Measurements from ENCODE around the gene CKAP2L. TPM values are rescaled to one million over a fixed set of nuclear protein-coding genes. Genes with fewer than 3 reads are reported as not detected.

CKAP2L gene
- total and polyA plus RNA-seq, 4 donors = 0.19 to 15.9 (median 0.91) TPM; not detected in 1

DNA sequence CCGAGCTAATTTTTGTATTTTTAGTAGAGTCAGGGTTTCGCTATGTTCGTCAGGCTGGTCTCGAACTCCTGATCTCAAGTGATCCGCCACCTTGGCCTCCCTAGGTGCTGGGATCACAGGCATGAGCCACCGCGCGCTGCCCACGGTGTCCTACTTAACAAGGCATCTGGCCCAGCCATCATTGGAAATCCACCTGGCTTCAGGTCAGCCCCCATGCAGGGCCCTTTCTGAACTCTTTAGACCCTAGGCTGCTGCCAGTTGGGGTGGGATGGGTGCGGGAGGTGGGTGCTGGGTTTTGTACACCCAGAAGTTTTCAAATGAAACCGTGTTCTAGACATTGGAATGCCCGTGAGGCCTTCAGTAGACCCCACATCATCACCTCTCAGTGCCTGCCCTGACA lies 70.2 kb downstream of the CKAP2L start:
- H3K27me3 ChIP-seq (ENCODE audit: control insufficient read depth in 4 of 4, insufficient read depth in 4 of 4, low read length in 3 of 4) = no peaks in the 10 kb centered on the region
- H3K4me3 ChIP-seq (ENCODE audit: low read depth in 1 of 3, low read length in 3 of 3) = no peak overlapping the region
- no peaks in the 10 kb centered on the region for H3K9me3 ChIP-seq (ENCODE audit: control insufficient read depth in 4 of 4, low read length in 3 of 4)
- no peak overlapping the region for H3K27ac ChIP-seq (ENCODE audit: low read depth in 1 of 2, low read length in 2 of 2)
- no peaks in the 10 kb centered on the region for H3K36me3 ChIP-seq (ENCODE audit: control insufficient read depth in 4 of 4, insufficient read depth in 3 of 4, low read depth in 1 of 4, low read length in 3 of 4)
- 90% methylated on average over 12 of the region's 12 CpGs for WGBS
- no peak for TF ChIP-seq YY1 (IDR thresholded peaks at IDR 0.05)
- TF ChIP-seq SP1 (IDR thresholded peaks at IDR 0.05) = no peak
- TF ChIP-seq, protein P1, sequence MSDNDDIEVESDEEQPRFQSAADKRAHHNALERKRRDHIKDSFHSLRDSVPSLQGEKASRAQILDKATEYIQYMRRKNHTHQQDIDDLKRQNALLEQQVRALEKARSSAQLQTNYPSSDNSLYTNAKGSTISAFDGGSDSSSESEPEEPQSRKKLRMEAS (IDR thresholded peaks at IDR 0.05) = no peak
- TF ChIP-seq EGR1 (IDR thresholded peaks at IDR 0.05; ENCODE audit: low read depth in 2 of 2) = no peak
- no peak for TF ChIP-seq FOXA2 (IDR thresholded peaks at IDR 0.05)
- TF ChIP-seq TAF1 (conservative IDR thresholded peaks at IDR 0.05) = no peak
- TF ChIP-seq HNF4A (conservative IDR thresholded peaks at IDR 0.05) = no peak
- no peak for TF ChIP-seq GABPA (IDR thresholded peaks at IDR 0.05 in 1 of 2, conservative IDR thresholded peaks at IDR 0.05 in 1 of 2)
- no peak for TF ChIP-seq HNF4G (IDR thresholded peaks at IDR 0.05)
- TF ChIP-seq FOXA1 (IDR thresholded peaks at IDR 0.05) = no peak
- TF ChIP-seq, protein P2, sequence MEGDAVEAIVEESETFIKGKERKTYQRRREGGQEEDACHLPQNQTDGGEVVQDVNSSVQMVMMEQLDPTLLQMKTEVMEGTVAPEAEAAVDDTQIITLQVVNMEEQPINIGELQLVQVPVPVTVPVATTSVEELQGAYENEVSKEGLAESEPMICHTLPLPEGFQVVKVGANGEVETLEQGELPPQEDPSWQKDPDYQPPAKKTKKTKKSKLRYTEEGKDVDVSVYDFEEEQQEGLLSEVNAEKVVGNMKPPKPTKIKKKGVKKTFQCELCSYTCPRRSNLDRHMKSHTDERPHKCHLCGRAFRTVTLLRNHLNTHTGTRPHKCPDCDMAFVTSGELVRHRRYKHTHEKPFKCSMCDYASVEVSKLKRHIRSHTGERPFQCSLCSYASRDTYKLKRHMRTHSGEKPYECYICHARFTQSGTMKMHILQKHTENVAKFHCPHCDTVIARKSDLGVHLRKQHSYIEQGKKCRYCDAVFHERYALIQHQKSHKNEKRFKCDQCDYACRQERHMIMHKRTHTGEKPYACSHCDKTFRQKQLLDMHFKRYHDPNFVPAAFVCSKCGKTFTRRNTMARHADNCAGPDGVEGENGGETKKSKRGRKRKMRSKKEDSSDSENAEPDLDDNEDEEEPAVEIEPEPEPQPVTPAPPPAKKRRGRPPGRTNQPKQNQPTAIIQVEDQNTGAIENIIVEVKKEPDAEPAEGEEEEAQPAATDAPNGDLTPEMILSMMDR (IDR thresholded peaks at IDR 0.05; ENCODE audit: low read depth, low read length, missing input control) = no peak
- TF ChIP-seq, protein P3, sequence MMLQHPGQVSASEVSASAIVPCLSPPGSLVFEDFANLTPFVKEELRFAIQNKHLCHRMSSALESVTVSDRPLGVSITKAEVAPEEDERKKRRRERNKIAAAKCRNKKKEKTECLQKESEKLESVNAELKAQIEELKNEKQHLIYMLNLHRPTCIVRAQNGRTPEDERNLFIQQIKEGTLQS (IDR thresholded peaks at IDR 0.05) = no peak
- TF ChIP-seq, protein P4, sequence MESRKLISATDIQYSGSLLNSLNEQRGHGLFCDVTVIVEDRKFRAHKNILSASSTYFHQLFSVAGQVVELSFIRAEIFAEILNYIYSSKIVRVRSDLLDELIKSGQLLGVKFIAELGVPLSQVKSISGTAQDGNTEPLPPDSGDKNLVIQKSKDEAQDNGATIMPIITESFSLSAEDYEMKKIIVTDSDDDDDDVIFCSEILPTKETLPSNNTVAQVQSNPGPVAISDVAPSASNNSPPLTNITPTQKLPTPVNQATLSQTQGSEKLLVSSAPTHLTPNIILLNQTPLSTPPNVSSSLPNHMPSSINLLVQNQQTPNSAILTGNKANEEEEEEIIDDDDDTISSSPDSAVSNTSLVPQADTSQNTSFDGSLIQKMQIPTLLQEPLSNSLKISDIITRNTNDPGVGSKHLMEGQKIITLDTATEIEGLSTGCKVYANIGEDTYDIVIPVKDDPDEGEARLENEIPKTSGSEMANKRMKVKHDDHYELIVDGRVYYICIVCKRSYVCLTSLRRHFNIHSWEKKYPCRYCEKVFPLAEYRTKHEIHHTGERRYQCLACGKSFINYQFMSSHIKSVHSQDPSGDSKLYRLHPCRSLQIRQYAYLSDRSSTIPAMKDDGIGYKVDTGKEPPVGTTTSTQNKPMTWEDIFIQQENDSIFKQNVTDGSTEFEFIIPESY (IDR thresholded peaks at IDR 0.05) = no peak
- TF ChIP-seq JUND (IDR thresholded peaks at IDR 0.05) = no peak
- peaks cover 0 to 3% (median 1%) of the 10 kb centered on the region in 4 donors for H3K4me1 ChIP-seq (ENCODE audit: control insufficient read depth in 4 of 4, insufficient read depth in 4 of 4, low read length in 3 of 4)
- no peak for DNase-seq (ENCODE audit: low spot score)
- no peak overlapping the region for H3K9ac ChIP-seq (ENCODE audit: low read depth in 1 of 2, low read length in 2 of 2)

DNA sequence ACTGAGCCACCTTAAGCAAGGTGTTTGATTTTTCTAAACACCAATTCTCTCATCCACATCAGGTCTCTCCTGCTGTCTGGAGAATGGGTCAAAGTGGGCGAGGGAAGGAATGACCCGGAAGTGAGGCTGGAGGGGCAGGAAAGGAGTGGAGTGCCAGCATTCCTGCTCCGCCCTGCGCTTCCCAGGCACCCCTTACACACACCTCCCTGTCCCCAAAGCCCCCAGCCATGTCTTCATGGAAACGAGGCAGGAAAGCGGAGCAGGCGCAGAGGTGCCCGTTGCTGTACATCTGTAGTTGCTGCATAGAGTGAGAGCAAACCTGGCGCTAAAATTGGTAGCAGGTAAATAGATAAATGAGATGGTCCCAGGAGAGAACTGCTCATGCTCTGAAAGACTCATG lies 70.8 kb downstream of the CKAP2L start:
- TF ChIP-seq YY1 (IDR thresholded peaks at IDR 0.05) = no peak
- no peak for TF ChIP-seq RAD21 (IDR thresholded peaks at IDR 0.05)
- TF ChIP-seq, protein P2 (IDR thresholded peaks at IDR 0.05; ENCODE audit: low read depth, low read length, missing input control) = no peak
- TF ChIP-seq RXRA (IDR thresholded peaks at IDR 0.05) = no peak
- H3K36me3 ChIP-seq (ENCODE audit: control insufficient read depth in 4 of 4, insufficient read depth in 3 of 4, low read depth in 1 of 4, low read length in 3 of 4) = no peaks in the 10 kb centered on the region
- H3K4me1 ChIP-seq (ENCODE audit: control insufficient read depth in 4 of 4, insufficient read depth in 4 of 4, low read length in 3 of 4) = peaks cover 0 to 3% (median 1%) of the 10 kb centered on the region in 4 donors
- no peaks in the 10 kb centered on the region for H3K27me3 ChIP-seq (ENCODE audit: control insufficient read depth in 4 of 4, insufficient read depth in 4 of 4, low read length in 3 of 4)
- no peak overlapping the region for H3K4me3 ChIP-seq (ENCODE audit: low read depth in 1 of 3, low read length in 3 of 3)
- no peak overlapping the region for H3K27ac ChIP-seq (ENCODE audit: low read depth in 1 of 2, low read length in 2 of 2)
- WGBS = 91% methylated on average over 9 of the region's 9 CpGs
- no peak for DNase-seq (ENCODE audit: low spot score)
- no peaks in the 10 kb centered on the region for H3K9me3 ChIP-seq (ENCODE audit: control insufficient read depth in 4 of 4, low read length in 3 of 4)
- H3K9ac ChIP-seq (ENCODE audit: low read depth in 1 of 2, low read length in 2 of 2) = no peak overlapping the region

All from liver (tissue), 9 donors.